Uterus (tissue), 4 donors: Measurements from ENCODE around the gene LRRC8B. TPM values are rescaled to one million over a fixed set of nuclear protein-coding genes. Genes with fewer than 3 reads are reported as not detected.

Experiments used
- DNase-seq, 2 donors: peaks; one replicate each; pipeline ENCODE4 v3.0.0-alpha.2; 2019 to 2020
- H3K27ac ChIP-seq, 2 donors: fragments of 200-600 bp; sonication (generic); 1 replicate in 1 of 2; 2 replicates in 1 of 2; pipeline ENCODE4 v1.5.1; 2016 to 2018
- H3K27me3 ChIP-seq, 2 donors: fragments of 200-600 bp; sonication (generic); one replicate each; pipeline ENCODE4 v1.5.1; 2018 to 2019; ENCODE audit warnings: control low read depth in 1 of 2
- H3K36me3 ChIP-seq, 2 donors: fragments of 200-600 bp; sonication (generic); one replicate each; pipeline ENCODE4 v1.5.1; 2019; ENCODE audit warnings: control low read depth in 1 of 2
- H3K4me1 ChIP-seq, 2 donors: fragments of 200-600 bp; sonication (generic); one replicate each; pipeline ENCODE4 v1.5.1; 2018 to 2019; ENCODE audit warnings: control low read depth in 1 of 2
- H3K4me3 ChIP-seq, 2 donors: fragments of 200-600 bp; sonication (generic); 1 replicate in 1 of 2; 2 replicates in 1 of 2; pipeline ENCODE4 v1.5.1; 2018 to 2019; ENCODE audit warnings: mild to moderate bottlenecking in 1 of 2
- H3K9me3 ChIP-seq, 2 donors: fragments of 200-600 bp; sonication (generic); one replicate each; pipeline ENCODE4 v1.5.1; 2019; ENCODE audit warnings: control low read depth in 1 of 2
- POLR2A ChIP-seq, 2 donors: fragments of 450-650 bp; IDR thresholded peaks; one replicate each; pipeline ENCODE4 v1.6.1; 2016; ENCODE audit warnings: antibody characterized with exemption in 2 of 2, mild to moderate bottlenecking in 1 of 2, moderate library complexity in 1 of 2
- intact Hi-C: fragments of 100-400 bp; cut with DNase I; formaldehyde crosslinking; loops from one replicate; pipeline ENCODE4 v1.15.1; 2023; ENCODE audit warnings: low total_unique reads
- total RNA-seq, 4 donors: library from RNA; depleted of rRNA in 3 of 4; stranded (reverse); fragments of >200 nt in 3 of 4; gene quantifications; one replicate each; pipeline versions ENCODE4 v1.1.0 to v1.2.4, GENCODE V29; 2014 to 2023
- TF ChIP-seq, protein P1 (sequence below), 4 experiments: fragments of 200-600 bp in 2 of 4; fragments of 450-650 bp in 2 of 4; sonication (generic) in 2 of 4; IDR thresholded peaks; one replicate each; pipeline ENCODE4 v1.5.1; 2016 to 2019; ENCODE audit warnings: antibody characterized with exemption in 4 of 4, mild to moderate bottlenecking in 2 of 4, moderate library complexity in 1 of 4
- donor health status: DM: yes; HTN: yes; CAD: no.

The LRRC8B gene
- total RNA-seq, 4 donors from 2014 or later: 1.0 to 9.8 (median 7.6) TPM

DNA sequence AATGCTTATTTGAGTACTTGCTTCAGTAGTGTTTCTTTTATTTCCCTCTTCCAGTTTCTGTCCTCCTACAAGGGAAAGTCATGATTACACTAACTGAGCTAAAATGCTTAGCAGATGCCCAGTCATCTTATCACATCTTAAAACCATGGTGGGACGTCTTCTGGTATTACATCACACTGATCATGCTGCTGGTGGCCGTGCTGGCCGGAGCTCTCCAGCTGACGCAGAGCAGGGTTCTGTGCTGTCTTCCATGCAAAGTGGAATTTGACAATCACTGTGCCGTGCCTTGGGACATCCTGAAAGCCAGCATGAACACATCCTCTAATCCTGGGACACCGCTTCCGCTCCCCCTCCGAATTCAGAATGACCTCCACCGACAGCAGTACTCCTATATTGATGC, 57.9 kb downstream of the LRRC8B start:
- H3K27ac ChIP-seq: no peak overlapping the region
- intact Hi-C loops: no loop called here
- H3K4me1 ChIP-seq: no peaks in the 10 kb centered on the region
- no peaks in the 10 kb centered on the region for H3K36me3 ChIP-seq
- TF ChIP-seq, protein P1, sequence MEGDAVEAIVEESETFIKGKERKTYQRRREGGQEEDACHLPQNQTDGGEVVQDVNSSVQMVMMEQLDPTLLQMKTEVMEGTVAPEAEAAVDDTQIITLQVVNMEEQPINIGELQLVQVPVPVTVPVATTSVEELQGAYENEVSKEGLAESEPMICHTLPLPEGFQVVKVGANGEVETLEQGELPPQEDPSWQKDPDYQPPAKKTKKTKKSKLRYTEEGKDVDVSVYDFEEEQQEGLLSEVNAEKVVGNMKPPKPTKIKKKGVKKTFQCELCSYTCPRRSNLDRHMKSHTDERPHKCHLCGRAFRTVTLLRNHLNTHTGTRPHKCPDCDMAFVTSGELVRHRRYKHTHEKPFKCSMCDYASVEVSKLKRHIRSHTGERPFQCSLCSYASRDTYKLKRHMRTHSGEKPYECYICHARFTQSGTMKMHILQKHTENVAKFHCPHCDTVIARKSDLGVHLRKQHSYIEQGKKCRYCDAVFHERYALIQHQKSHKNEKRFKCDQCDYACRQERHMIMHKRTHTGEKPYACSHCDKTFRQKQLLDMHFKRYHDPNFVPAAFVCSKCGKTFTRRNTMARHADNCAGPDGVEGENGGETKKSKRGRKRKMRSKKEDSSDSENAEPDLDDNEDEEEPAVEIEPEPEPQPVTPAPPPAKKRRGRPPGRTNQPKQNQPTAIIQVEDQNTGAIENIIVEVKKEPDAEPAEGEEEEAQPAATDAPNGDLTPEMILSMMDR (IDR thresholded peaks at IDR 0.05): no peak
- TF ChIP-seq POLR2A (IDR thresholded peaks at IDR 0.05): no peak
- no peaks in the 10 kb centered on the region for H3K9me3 ChIP-seq
- no peaks in the 10 kb centered on the region for H3K27me3 ChIP-seq
- H3K4me3 ChIP-seq: no peak overlapping the region
- DNase-seq: no peak

DNA sequence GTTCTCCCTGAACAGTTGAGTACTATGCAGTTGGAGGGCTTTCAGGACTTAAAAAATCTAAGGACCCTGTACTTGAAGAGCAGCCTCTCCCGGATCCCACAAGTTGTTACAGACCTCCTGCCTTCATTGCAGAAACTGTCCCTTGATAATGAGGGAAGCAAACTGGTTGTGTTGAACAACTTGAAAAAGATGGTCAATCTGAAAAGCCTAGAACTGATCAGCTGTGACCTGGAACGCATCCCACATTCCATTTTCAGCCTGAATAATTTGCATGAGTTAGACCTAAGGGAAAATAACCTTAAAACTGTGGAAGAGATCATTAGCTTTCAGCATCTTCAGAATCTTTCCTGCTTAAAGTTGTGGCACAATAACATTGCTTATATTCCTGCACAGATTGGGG, 59.6 kb downstream of the LRRC8B start:
- Histone ChIP-seq H3K27me3 (no peaks in the 10 kb centered on the region), H3K4me1 (no peaks in the 10 kb centered on the region), H3K36me3 (no peaks in the 10 kb centered on the region), H3K27ac (no peak overlapping the region), H3K4me3 (no peak overlapping the region), H3K9me3 (no peaks in the 10 kb centered on the region)
- DNase-seq: no peak
- TF ChIP-seq POLR2A (IDR thresholded peaks at IDR 0.05): no peak
- TF ChIP-seq, protein P1 (IDR thresholded peaks at IDR 0.05): no peak
- intact Hi-C loops: no loop called here

DNA sequence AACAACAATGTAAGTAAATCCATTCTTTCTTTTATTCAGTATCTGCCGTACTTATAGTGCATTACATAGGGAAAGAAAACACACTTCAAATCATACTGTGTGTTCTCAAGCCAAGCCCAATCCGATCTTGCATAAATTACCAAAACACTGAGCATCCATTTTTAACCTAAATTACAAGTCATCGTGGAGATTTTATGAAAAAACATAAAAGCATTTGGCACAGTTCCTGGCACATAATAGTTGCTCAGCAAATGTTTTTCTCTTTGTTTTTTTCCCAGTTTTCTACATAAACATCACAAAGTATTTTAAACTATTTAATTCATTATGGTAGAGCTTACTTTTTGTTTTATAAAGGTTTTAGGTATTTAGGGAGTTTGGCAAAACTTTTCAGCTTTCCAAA, 60.2 kb downstream of the LRRC8B start:
- Histone ChIP-seq H3K9me3 (no peaks in the 10 kb centered on the region), H3K4me1 (no peaks in the 10 kb centered on the region), H3K27ac (no peak overlapping the region), H3K27me3 (no peaks in the 10 kb centered on the region), H3K4me3 (no peak overlapping the region), H3K36me3 (no peaks in the 10 kb centered on the region)
- no peak for DNase-seq
- TF ChIP-seq, protein P1 (IDR thresholded peaks at IDR 0.05): no peak
- no peak for TF ChIP-seq POLR2A (IDR thresholded peaks at IDR 0.05)
- intact Hi-C loops: no loop called here

DNA sequence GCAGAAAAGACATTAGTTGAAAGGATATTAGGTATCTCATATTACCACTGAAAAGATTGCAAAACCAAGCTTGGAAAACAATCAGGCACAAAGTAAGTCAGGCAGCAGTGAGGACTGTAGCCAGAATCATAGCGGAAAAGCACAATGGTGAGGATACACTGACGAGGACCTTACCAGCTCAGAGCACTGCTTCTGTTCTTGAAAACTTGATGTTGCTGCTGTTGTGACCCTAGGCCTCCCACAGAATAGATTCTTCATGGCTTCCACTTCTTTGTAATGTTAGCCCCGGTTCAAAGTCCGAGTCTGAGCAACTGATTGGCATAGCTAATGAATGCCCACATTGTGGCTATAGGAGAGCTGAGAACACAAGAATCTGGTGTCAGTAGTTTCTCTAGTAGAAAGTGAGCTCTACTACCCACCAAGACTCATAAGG, 63.1 kb downstream of the LRRC8B start:
- Histone ChIP-seq H3K27me3 (no peaks in the 10 kb centered on the region), H3K4me1 (no peaks in the 10 kb centered on the region), H3K36me3 (no peaks in the 10 kb centered on the region), H3K9me3 (no peaks in the 10 kb centered on the region), H3K4me3 (no peak overlapping the region), H3K27ac (no peak overlapping the region)
- intact Hi-C loops: no loop called here
- DNase-seq: no peak
- TF ChIP-seq, protein P1 (IDR thresholded peaks at IDR 0.05): no peak
- no peak for TF ChIP-seq POLR2A (IDR thresholded peaks at IDR 0.05)

DNA sequence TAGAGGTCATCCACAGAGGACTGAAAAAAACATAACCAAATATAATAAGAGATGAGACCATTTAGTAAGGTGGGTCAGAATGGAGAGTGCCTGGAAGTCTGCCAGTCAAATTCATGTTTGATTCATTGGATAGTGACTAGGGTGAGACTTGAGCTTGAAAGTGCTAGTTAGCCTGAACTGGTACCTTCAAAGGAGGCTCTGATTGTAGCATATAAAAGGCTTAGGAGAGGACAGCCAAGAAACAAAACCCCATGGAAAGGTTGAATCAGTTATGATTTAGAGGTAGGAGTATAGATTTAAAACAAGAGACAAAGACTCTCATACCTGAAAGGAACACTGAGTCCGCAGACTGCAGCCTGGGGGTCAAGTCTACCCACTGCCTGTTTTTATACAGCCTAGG, 63.9 kb downstream of the LRRC8B start:
- no peaks in the 10 kb centered on the region for H3K27me3 ChIP-seq
- DNase-seq: no peak
- H3K4me3 ChIP-seq: no peak overlapping the region
- H3K4me1 ChIP-seq: no peaks in the 10 kb centered on the region
- H3K9me3 ChIP-seq: no peaks in the 10 kb centered on the region
- intact Hi-C loops: no loop called here
- H3K27ac ChIP-seq: no peak overlapping the region
- H3K36me3 ChIP-seq: no peaks in the 10 kb centered on the region
- TF ChIP-seq, protein P1 (IDR thresholded peaks at IDR 0.05): no peak
- TF ChIP-seq POLR2A (IDR thresholded peaks at IDR 0.05): no peak
